ENCODE results near the gene RETSAT.
"Not testable (repeated sequence)": the region's sequence is repeated elsewhere in the genome, so short reads cannot be mapped to it uniquely, and the experiment has no call there.

The RETSAT gene

GRCh38 chr2:85344356-85344954 is 9.9 kb downstream of the RETSAT start:
- no peaks in the 10 kb centered on the region for H3K36me3 ChIP-seq
- H3K4me1 ChIP-seq, result no peaks in the 10 kb centered on the region
- no peak overlapping the region for H3K4me3 ChIP-seq (ENCODE audit: low read depth, low read length)
- no peak for TF ChIP-seq CTCF (IDR thresholded peaks at IDR 0.05; ENCODE audit: low read depth, low read length)
- H3K27me3 ChIP-seq, result no peaks in the 10 kb centered on the region
- no peaks in the 10 kb centered on the region for H3K9me3 ChIP-seq
- DNase-seq, result no peak

- H3K9me3 ChIP-seq; H3K27me3 ChIP-seq; H3K36me3 ChIP-seq; H3K4me1 ChIP-seq; H3K4me3 ChIP-seq (ENCODE audit: low read depth, low read length); DNase-seq: not testable (repeated sequence)
Observed at GRCh38 chr2:85343207-85343895, 11.0 kb downstream of the RETSAT start.

GRCh38 chr2:85342156-85342555 is 12.2 kb downstream of the RETSAT start:
- no peaks in the 10 kb centered on the region for H3K36me3 ChIP-seq
- H3K27me3 ChIP-seq, result no peaks in the 10 kb centered on the region
- no peak for DNase-seq
- no peaks in the 10 kb centered on the region for H3K9me3 ChIP-seq
- no peaks in the 10 kb centered on the region for H3K4me1 ChIP-seq
- no peak overlapping the region for H3K4me3 ChIP-seq (ENCODE audit: low read depth, low read length)
- TF ChIP-seq CTCF (IDR thresholded peaks at IDR 0.05; ENCODE audit: low read depth, low read length), result no peak

- no peak for TF ChIP-seq CTCF (IDR thresholded peaks at IDR 0.05; ENCODE audit: low read depth, low read length)
- no peaks in the 10 kb centered on the region for H3K27me3 ChIP-seq
- H3K4me3 ChIP-seq (ENCODE audit: low read depth, low read length), result no peak overlapping the region
- H3K36me3 ChIP-seq, result no peaks in the 10 kb centered on the region
- DNase-seq, result no peak
- H3K4me1 ChIP-seq, result no peaks in the 10 kb centered on the region
- no peaks in the 10 kb centered on the region for H3K9me3 ChIP-seq
Observed at GRCh38 chr2:85341269-85342029, 12.9 kb downstream of the RETSAT start.

GRCh38 chr2:85340034-85340892 is 14.1 kb downstream of the RETSAT start:
- H3K36me3 ChIP-seq, result no peaks in the 10 kb centered on the region
- H3K4me3 ChIP-seq (ENCODE audit: low read depth, low read length), result no peak overlapping the region
- no peaks in the 10 kb centered on the region for H3K4me1 ChIP-seq
- no peak for TF ChIP-seq CTCF (IDR thresholded peaks at IDR 0.05; ENCODE audit: low read depth, low read length)
- no peaks in the 10 kb centered on the region for H3K27me3 ChIP-seq
- no peaks in the 10 kb centered on the region for H3K9me3 ChIP-seq
- no peak for DNase-seq

- H3K27me3 ChIP-seq, result no peaks in the 10 kb centered on the region
- DNase-seq, result no peak
- H3K4me1 ChIP-seq, result no peaks in the 10 kb centered on the region
- TF ChIP-seq CTCF (IDR thresholded peaks at IDR 0.05; ENCODE audit: low read depth, low read length), result no peak
- no peak overlapping the region for H3K4me3 ChIP-seq (ENCODE audit: low read depth, low read length)
- no peaks in the 10 kb centered on the region for H3K9me3 ChIP-seq
- H3K36me3 ChIP-seq, result no peaks in the 10 kb centered on the region
Observed at GRCh38 chr2:85334928-85335327, 19.4 kb downstream of the RETSAT start.

GRCh38 chr2:85333877-85334276 is 20.5 kb downstream of the RETSAT start:
- not testable (repeated sequence) for H3K27me3 ChIP-seq; H3K4me3 ChIP-seq (ENCODE audit: low read depth, low read length); H3K4me1 ChIP-seq; DNase-seq; H3K9me3 ChIP-seq; H3K36me3 ChIP-seq
